ENCODE measurements around the gene RFX8. TPM values are rescaled to one million over a fixed set of nuclear protein-coding genes. Genes with fewer than 3 reads are reported as not detected.

The RFX8 gene
- total and polyA plus RNA-seq, 2 of the 8 experiments (the other 6 are each of a cell fraction or from before 2014, with no cell fraction given) = 0.60 to 0.97 TPM

DNA sequence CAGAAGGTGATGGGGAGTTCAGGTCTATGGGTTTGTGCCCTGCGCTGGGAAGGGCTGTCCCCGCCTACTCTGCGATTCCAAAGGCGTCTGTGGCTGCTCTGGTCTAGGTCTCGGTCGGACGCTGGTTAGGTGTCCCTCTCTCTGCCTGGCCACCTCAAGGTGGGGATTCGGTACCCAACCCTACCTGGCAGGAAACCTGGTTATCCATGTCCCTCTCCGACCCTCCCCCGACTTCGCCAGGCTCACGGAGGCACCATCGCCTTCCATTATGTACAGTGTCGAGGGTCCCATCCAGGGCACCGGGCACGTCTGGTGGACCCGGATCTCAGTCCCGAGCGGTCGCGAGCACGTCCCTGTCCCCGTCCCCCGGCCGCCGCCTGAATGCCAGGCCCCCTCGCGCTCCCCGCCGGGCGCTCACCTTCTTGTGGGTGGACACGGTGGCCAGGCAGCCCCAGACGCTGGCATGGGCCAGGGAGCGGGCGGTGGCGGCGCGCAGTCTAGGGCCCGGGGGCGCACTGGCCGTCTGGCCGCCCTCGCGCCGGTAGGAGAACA is 88.2 kb downstream of the RFX8 start:
- no peak overlapping the region for H4K5ac ChIP-seq (ENCODE audit: insufficient read length, low read depth, low read length)
- H3K14ac ChIP-seq (ENCODE audit: insufficient read length) = no peak overlapping the region
- H2AFZ ChIP-seq (ENCODE audit: low read length) = peak overlapping the region; percentile 97
- no peaks in the 10 kb centered on the region for H4K20me1 ChIP-seq (replicated peaks in 1 of 2; ENCODE audit: control insufficient read depth in 1 of 2, insufficient read depth in 2 of 2, low read length in 2 of 2)
- H3K4ac ChIP-seq (replicated peaks; ENCODE audit: insufficient read length, low read depth, low read length) = no peak overlapping the region
- no peaks in the 10 kb centered on the region for H3K36me3 ChIP-seq (ENCODE audit: control insufficient read depth in 2 of 4, insufficient read depth in 4 of 4, low read length in 3 of 4)
- H3K9me3 ChIP-seq (ENCODE audit: insufficient read depth in 2 of 2, low read depth in 1 of 2, low read length in 1 of 2) = no peaks in the 10 kb centered on the region
- H3K23me2 ChIP-seq (ENCODE audit: low read depth, low read length) = peaks cover 10% of the 10 kb centered on the region
- no peak overlapping the region for H3K27ac ChIP-seq (ENCODE audit: low read depth, low read length)
- CTCF ChIA-PET (ENCODE audit: partially characterized antibody) = interaction anchor here (0.5 to 4.1 kb wide), 23 partner anchors 9 to 381 kb away, joined by 3 to 48 read pairs (median 5); partner anchors contain the start of gene CNOT11
- H3K4me1 ChIP-seq (replicated peaks in 1 of 4; ENCODE audit: control insufficient read depth in 3 of 4, insufficient read depth in 4 of 4, low read length in 3 of 4) = peaks cover 0 to 6% (median 3%) of the 10 kb centered on the region in 4 experiments; a peak in 2 of 7 replicates
- FAIRE-seq (no peak), DNase-seq (ENCODE audit: low read depth in 1 of 2, low spot score in 2 of 2) (peak in 1 of 2 experiments; percentile 69)
- POLR2A ChIA-PET (ENCODE audit: partially characterized antibody) = interaction anchor here (0.5 to 1.2 kb wide), 3 partner anchors 44 to 500 kb away, joined by 3 to 4 read pairs (median 3); no protein-coding TSS in a partner anchor
- H3K79me2 ChIP-seq (ENCODE audit: control insufficient read depth in 1 of 2, insufficient read depth in 2 of 2, low read length in 2 of 2) = no peaks in the 10 kb centered on the region
- H3K27me3 ChIP-seq (replicated peaks in 1 of 4; ENCODE audit: control insufficient read depth in 3 of 4, extremely low read depth in 1 of 4, insufficient read depth in 3 of 4, low read length in 3 of 4) = peaks cover 16 to 35% (median 27%) of the 10 kb centered on the region in 4 experiments
- peak; percentile 74 for TF ChIP-seq SUZ12 (IDR thresholded peaks at IDR 0.05; ENCODE audit: low read length)
- no peak for TF ChIP-seq GTF2F1 (IDR thresholded peaks at IDR 0.05; ENCODE audit: borderline replicate concordance, low read depth, low read length)
- TF ChIP-seq ASH2L (IDR thresholded peaks at IDR 0.05; ENCODE audit: low read length) = peak; percentile 19
- TF ChIP-seq EZH2 (IDR thresholded peaks at IDR 0.05; ENCODE audit: low read depth, low read length, severe bottlenecking) = peak; percentile 58
- no peak overlapping the region for H2BK120ac ChIP-seq (replicated peaks; ENCODE audit: low read depth, low read length)
- H3K18ac ChIP-seq (ENCODE audit: extremely low read depth, low read length) = no peak overlapping the region
- no peak overlapping the region for H4K91ac ChIP-seq (replicated peaks; ENCODE audit: insufficient read length, low read length)
- H2BK5ac ChIP-seq (ENCODE audit: low read depth, low read length) = no peak overlapping the region
- H2AK5ac ChIP-seq (ENCODE audit: low read depth, low read length) = no peak overlapping the region
- H3K23ac ChIP-seq (ENCODE audit: insufficient read length) = no peak overlapping the region
- H2BK12ac ChIP-seq (ENCODE audit: low read depth, low read length) = no peak overlapping the region
- no peak overlapping the region; the same call in 1 of the 2 replicates for H4K8ac ChIP-seq (ENCODE audit: extremely low read depth, insufficient read depth, low read length)
- H3K9ac ChIP-seq (replicated peaks in 1 of 4; ENCODE audit: extremely low read depth in 1 of 4, low read depth in 3 of 4, low read length in 3 of 4) = peak overlapping the region in 2 of 4 experiments; percentile 5 to 67; a peak in 2 of 7 replicates
- no peak overlapping the region for H2BK15ac ChIP-seq (ENCODE audit: low read length)
- no peak overlapping the region for H2BK20ac ChIP-seq (ENCODE audit: low read length)
- no peaks in the 10 kb centered on the region for H3K79me1 ChIP-seq (ENCODE audit: low read depth, low read length)
- WGBS, 2 experiments (ENCODE audit: extremely low coverage in 1 of 2, insufficient coverage in 1 of 2, insufficient read length in 1 of 2, insufficient replicate concordance in 2 of 2, low coverage in 1 of 2, low lambda C conversion rate in 2 of 2, missing lambda C conversion rate in 1 of 2) = 5% methylated on average over 42 of the region's 45 CpGs; no CpG with 5 or more reads in 1 of the 2 experiments
- H3K56ac ChIP-seq (replicated peaks; ENCODE audit: insufficient read length, low read depth, low read length) = no peak overlapping the region
- peak overlapping the region; percentile 97 to 99 for H3K4me2 ChIP-seq (ENCODE audit: insufficient read depth in 1 of 2, low read depth in 2 of 2, low read length in 2 of 2)
- H3K4me3 ChIP-seq (ENCODE audit: extremely low read depth in 1 of 4, insufficient read depth in 2 of 4, low read depth in 3 of 4, low read length in 4 of 4) = peak overlapping the region; percentile 62 to 79 (median 74)

Measured in H1 (cell line).